ENCODE results near the gene POU6F2. TPM values are rescaled to one million over a fixed set of nuclear protein-coding genes. Genes with fewer than 3 reads are reported as not detected.

POU6F2 gene
- total and polyA plus RNA-seq, 2 donors from 2014 or later = 0.47 TPM; not detected in 1

DNA sequence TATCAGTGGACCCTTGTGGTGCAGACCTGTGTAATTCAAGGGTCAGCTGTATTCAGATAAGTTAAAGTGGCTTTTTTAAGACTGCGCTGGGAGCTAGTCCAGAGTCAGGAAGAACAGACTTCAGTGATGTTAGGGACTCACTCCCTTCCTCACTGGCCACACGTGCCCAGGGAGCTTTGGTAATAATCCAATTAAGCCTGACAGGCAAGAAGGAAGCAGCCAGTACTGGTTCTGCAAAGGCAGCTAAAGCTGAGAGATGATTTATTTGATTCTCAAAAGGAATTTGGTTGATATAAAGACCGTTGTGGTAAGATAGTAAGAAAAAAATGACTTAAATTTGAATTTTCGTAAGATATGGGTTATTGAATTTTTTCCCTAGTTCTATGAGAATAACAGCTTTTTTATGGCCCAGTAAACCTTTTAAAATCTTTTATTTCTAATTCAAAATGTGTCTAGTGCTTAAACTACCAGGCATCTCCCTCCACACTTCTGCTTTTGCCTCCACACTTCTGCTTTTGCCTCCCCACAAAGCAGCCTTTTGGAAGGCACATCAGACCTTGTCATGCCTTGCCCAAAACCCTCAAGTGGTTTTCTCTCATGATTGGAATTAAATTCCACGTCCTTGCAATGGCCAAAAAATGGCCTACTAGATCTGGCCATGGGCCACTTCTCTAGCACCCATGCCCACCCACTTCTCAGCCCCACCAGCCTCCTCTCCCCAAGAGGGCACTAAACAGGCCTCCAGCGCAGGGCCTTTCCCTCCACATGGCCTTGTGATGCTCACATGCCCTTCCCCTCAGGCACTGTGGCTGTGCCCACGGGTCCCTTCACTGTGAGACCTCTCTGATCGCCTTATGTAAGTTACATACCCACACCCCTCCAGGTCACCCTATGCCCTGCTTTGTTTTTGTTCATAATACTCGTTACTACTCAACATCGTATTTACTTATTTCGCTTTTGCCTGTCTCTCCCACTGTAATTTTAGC lies 92.5 kb downstream of the POU6F2 start:
- Histone ChIP-seq H3K27me3 (ENCODE audit: control insufficient read depth, insufficient read depth, low read length) (no peaks in the 10 kb centered on the region), H3K4me1 (ENCODE audit: control insufficient read depth in 2 of 3, insufficient read depth in 2 of 3, low read depth in 1 of 3, low read length in 3 of 3) (no peaks in the 10 kb centered on the region), H3K9ac (ENCODE audit: low read length in 3 of 3) (no peak overlapping the region), H3K27ac (ENCODE audit: low read depth in 2 of 2, low read length in 2 of 2) (no peak overlapping the region), H3K36me3 (ENCODE audit: control insufficient read depth in 2 of 3, insufficient read depth in 3 of 3, low read length in 3 of 3) (no peaks in the 10 kb centered on the region), H3K9me3 (ENCODE audit: control insufficient read depth in 2 of 3, insufficient read depth in 1 of 3, low read length in 3 of 3) (no peaks in the 10 kb centered on the region), H3K4me3 (ENCODE audit: low read length in 3 of 3) (no peak overlapping the region)
- FAIRE-seq (no peak), DNase-seq (no peak)
- TF ChIP-seq, protein P1, sequence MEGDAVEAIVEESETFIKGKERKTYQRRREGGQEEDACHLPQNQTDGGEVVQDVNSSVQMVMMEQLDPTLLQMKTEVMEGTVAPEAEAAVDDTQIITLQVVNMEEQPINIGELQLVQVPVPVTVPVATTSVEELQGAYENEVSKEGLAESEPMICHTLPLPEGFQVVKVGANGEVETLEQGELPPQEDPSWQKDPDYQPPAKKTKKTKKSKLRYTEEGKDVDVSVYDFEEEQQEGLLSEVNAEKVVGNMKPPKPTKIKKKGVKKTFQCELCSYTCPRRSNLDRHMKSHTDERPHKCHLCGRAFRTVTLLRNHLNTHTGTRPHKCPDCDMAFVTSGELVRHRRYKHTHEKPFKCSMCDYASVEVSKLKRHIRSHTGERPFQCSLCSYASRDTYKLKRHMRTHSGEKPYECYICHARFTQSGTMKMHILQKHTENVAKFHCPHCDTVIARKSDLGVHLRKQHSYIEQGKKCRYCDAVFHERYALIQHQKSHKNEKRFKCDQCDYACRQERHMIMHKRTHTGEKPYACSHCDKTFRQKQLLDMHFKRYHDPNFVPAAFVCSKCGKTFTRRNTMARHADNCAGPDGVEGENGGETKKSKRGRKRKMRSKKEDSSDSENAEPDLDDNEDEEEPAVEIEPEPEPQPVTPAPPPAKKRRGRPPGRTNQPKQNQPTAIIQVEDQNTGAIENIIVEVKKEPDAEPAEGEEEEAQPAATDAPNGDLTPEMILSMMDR (IDR thresholded peaks at IDR 0.05; ENCODE audit: borderline replicate concordance, extremely low read depth, insufficient read depth) = no peak
- intact Hi-C loops (cut with DNase I) = no loop called here

DNA sequence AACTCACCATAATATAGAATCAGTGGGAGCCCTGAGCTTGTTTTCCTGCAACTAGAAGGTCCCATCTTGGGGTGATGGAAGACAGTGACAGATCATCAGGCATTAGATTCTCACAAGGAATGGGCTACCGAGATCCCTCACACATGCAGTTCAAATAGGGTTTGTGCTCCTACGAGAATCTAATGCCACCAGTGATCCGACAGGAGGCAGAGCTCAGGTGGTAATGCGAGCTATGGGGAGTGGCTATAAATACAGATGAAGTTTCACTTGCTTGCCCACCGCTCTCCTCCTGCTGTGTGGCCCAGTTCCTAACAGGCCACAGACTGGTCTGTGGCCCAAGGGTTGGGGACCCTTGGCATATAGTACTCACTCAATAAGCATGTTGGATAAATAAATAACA lies 93.4 kb downstream of the POU6F2 start:
- TF ChIP-seq, protein P1 (IDR thresholded peaks at IDR 0.05; ENCODE audit: borderline replicate concordance, extremely low read depth, insufficient read depth) = no peak
- Histone ChIP-seq H3K9me3 (ENCODE audit: control insufficient read depth in 2 of 3, insufficient read depth in 1 of 3, low read length in 3 of 3) (no peaks in the 10 kb centered on the region), H3K9ac (ENCODE audit: low read length in 3 of 3) (no peak overlapping the region), H3K4me1 (ENCODE audit: control insufficient read depth in 2 of 3, insufficient read depth in 2 of 3, low read depth in 1 of 3, low read length in 3 of 3) (no peaks in the 10 kb centered on the region), H3K27ac (ENCODE audit: low read depth in 2 of 2, low read length in 2 of 2) (no peak overlapping the region), H3K4me3 (ENCODE audit: low read length in 3 of 3) (no peak overlapping the region), H3K36me3 (ENCODE audit: control insufficient read depth in 2 of 3, insufficient read depth in 3 of 3, low read length in 3 of 3) (no peaks in the 10 kb centered on the region), H3K27me3 (ENCODE audit: control insufficient read depth, insufficient read depth, low read length) (no peaks in the 10 kb centered on the region)
- no peak for FAIRE-seq
- DNase-seq = no peak
- intact Hi-C loops (cut with DNase I) = no loop called here

DNA sequence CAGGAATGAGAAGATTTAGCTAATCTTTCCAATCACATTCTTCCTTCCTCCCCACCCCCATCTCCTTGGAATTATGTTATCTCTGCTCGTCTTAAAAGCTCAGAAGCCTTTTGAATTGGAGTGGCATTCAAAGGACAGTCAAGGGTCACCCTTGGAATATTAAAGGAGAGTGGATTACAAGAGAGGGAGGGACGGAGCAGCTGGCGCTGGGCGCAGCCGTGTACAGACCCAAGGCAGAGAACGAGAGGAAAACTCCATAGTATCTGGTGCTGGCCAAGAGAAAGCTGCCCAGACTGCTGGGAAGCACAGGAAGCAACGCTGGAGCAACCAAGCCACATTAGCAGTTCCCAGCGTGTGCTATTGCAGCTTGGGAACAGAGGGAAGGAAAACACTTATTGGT lies 95.7 kb downstream of the POU6F2 start:
- intact Hi-C loops (cut with DNase I) = no loop called here
- DNase-seq (peak in 3 of 5 donors; percentile 19 to 59 (median 35)), FAIRE-seq (no peak)

More for the DNA sequence above, 95.7 kb downstream of the POU6F2 start:
- H3K36me3 ChIP-seq (ENCODE audit: control insufficient read depth in 2 of 3, insufficient read depth in 3 of 3, low read length in 3 of 3) = no peaks in the 10 kb centered on the region
- no peaks in the 10 kb centered on the region for H3K27me3 ChIP-seq (ENCODE audit: control insufficient read depth, insufficient read depth, low read length)
- H3K4me3 ChIP-seq (ENCODE audit: low read length in 3 of 3) = no peak overlapping the region
- H3K4me1 ChIP-seq (ENCODE audit: control insufficient read depth in 2 of 3, insufficient read depth in 2 of 3, low read depth in 1 of 3, low read length in 3 of 3) = no peaks in the 10 kb centered on the region
- TF ChIP-seq, protein P1 (IDR thresholded peaks at IDR 0.05; ENCODE audit: borderline replicate concordance, extremely low read depth, insufficient read depth) = no peak
- H3K9ac ChIP-seq (ENCODE audit: low read length in 3 of 3) = no peak overlapping the region
- no peaks in the 10 kb centered on the region for H3K9me3 ChIP-seq (ENCODE audit: control insufficient read depth in 2 of 3, insufficient read depth in 1 of 3, low read length in 3 of 3)
- no peak overlapping the region for H3K27ac ChIP-seq (ENCODE audit: low read depth in 2 of 2, low read length in 2 of 2)

All from kidney (tissue), 14 donors.